COR-L47 (cell line): ENCODE data around the gene ARHGEF39.

Source experiments
- DNase-seq: peaks from one replicate; lab custom pipeline; 2025; lab: John Stamatoyannopoulos, UW

Gene ARHGEF39

GRCh38 chr9:35664531-35665470 lies at the start of gene ARHGEF39:
Gene ARHGEF39 (minus strand): TSS chr9:35665195. CDS start chr9:35665169, 26 bp downstream.
- peak; percentile 88 for DNase-seq

GRCh38 chr9:35714123-35714522 lies 49.1 kb upstream of the ARHGEF39 start:
- no peak for DNase-seq

GRCh38 chr9:35713578-35713977 lies 48.6 kb upstream of the ARHGEF39 start:
- no peak for DNase-seq

GRCh38 chr9:35712762-35713400 lies 47.9 kb upstream of the ARHGEF39 start:
- no peak for DNase-seq

GRCh38 chr9:35711501-35712428 lies 46.8 kb upstream of the ARHGEF39 start:
- DNase-seq = no peak

GRCh38 chr9:35710818-35711500 lies 46.0 kb upstream of the ARHGEF39 start:
- DNase-seq = no peak

- no peak for DNase-seq
Measured at GRCh38 chr9:35708146-35708545, 43.2 kb upstream of the ARHGEF39 start.

- no peak for DNase-seq
Measured at GRCh38 chr9:35706951-35707350, 42.0 kb upstream of the ARHGEF39 start.

GRCh38 chr9:35705836-35706430 lies 40.9 kb upstream of the ARHGEF39 start:
- no peak for DNase-seq

- DNase-seq = no peak
Measured at GRCh38 chr9:35705372-35705771, 40.4 kb upstream of the ARHGEF39 start.

GRCh38 chr9:35703906-35704672 lies 39.1 kb upstream of the ARHGEF39 start:
- DNase-seq = no peak

GRCh38 chr9:35702696-35703095 lies 37.7 kb upstream of the ARHGEF39 start:
- no peak for DNase-seq

GRCh38 chr9:35700942-35701341 lies 35.9 kb upstream of the ARHGEF39 start:
- no peak for DNase-seq

GRCh38 chr9:35700031-35700430 lies 35.0 kb upstream of the ARHGEF39 start:
- no peak for DNase-seq

- no peak for DNase-seq
Measured at GRCh38 chr9:35698231-35698630, 33.2 kb upstream of the ARHGEF39 start.

GRCh38 chr9:35697486-35697885 lies 32.5 kb upstream of the ARHGEF39 start:
- DNase-seq = no peak

- peak; percentile 6 for DNase-seq
Measured at GRCh38 chr9:35696520-35697215, 31.7 kb upstream of the ARHGEF39 start.

GRCh38 chr9:35695943-35696401 lies 31.0 kb upstream of the ARHGEF39 start:
- DNase-seq = no peak

- no peak for DNase-seq
Measured at GRCh38 chr9:35691757-35692301, 26.8 kb upstream of the ARHGEF39 start.
